GM21367 (cell line): Measurements from ENCODE around the gene RGS3.
"Not testable (repeated sequence)": the region's sequence is repeated elsewhere in the genome, so short reads cannot be mapped to it uniquely, and the experiment has no call there.

ENCODE experiments used
- ATAC-seq: cut with Tn5 transposase; IDR thresholded peaks from one replicate; pipeline ENCODE4 v1.9.1; 2021; ENCODE audit not compliant: unreplicated experiment

RGS3 gene

GRCh38 chr9:113543296-113543981, 79.9 kb downstream of the RGS3 start:
- no peak for ATAC-seq

- ATAC-seq: no peak
Measured at GRCh38 chr9:113543982-113544303, 80.4 kb downstream of the RGS3 start.

- ATAC-seq: no peak
Measured at GRCh38 chr9:113545068-113545467, 81.5 kb downstream of the RGS3 start.

- ATAC-seq: no peak
Measured at GRCh38 chr9:113546566-113546965, 83.0 kb downstream of the RGS3 start.

GRCh38 chr9:113547501-113547900, 84.0 kb downstream of the RGS3 start:
- ATAC-seq: no peak

GRCh38 chr9:113548221-113549041, 84.9 kb downstream of the RGS3 start:
- no peak for ATAC-seq

GRCh38 chr9:113549892-113550291, 86.4 kb downstream of the RGS3 start:
- not testable (repeated sequence) for ATAC-seq

- no peak for ATAC-seq
Measured at GRCh38 chr9:113556877-113557593, 93.5 kb downstream of the RGS3 start.

- no peak for ATAC-seq
Measured at GRCh38 chr9:113558632-113559502, 95.3 kb downstream of the RGS3 start.

GRCh38 chr9:113559834-113560800, 96.6 kb downstream of the RGS3 start:
- no peak for ATAC-seq

GRCh38 chr9:113562653-113563381, 99.3 kb downstream of the RGS3 start:
- ATAC-seq: no peak

GRCh38 chr9:113563826-113564497, 100.4 kb downstream of the RGS3 start:
- ATAC-seq: no peak

- no peak for ATAC-seq
Measured at GRCh38 chr9:113564498-113565237, 101.1 kb downstream of the RGS3 start.

- no peak for ATAC-seq
Measured at GRCh38 chr9:113566016-113566711, 102.6 kb downstream of the RGS3 start.

- no peak for ATAC-seq
Measured at GRCh38 chr9:113566712-113567071, 103.2 kb downstream of the RGS3 start.

GRCh38 chr9:113567361-113568080, 104.0 kb downstream of the RGS3 start:
- ATAC-seq: no peak

- no peak for ATAC-seq
Measured at GRCh38 chr9:113568081-113568435, 104.5 kb downstream of the RGS3 start.
